Measurements from ENCODE around the gene HMSD.

Gene HMSD

GRCh38 chr18:64002581-64002980 is 53.5 kb downstream of the HMSD start:
- no peak overlapping the region for H3K27ac ChIP-seq (ENCODE audit: low read length)
- no peak overlapping the region for H3K4me2 ChIP-seq (ENCODE audit: low read depth, low read length)
- no peaks in the 10 kb centered on the region for H3K79me2 ChIP-seq (ENCODE audit: low read length)
- no peak overlapping the region for H3K4me3 ChIP-seq (ENCODE audit: low read length)
- TF ChIP-seq EZH2phosphoT487 (IDR thresholded peaks at IDR 0.05; ENCODE audit: low read length) (no peak), CTCF (IDR thresholded peaks at IDR 0.05; ENCODE audit: low read length) (no peak), EZH2 (optimal IDR thresholded peaks at IDR 0.05; ENCODE audit: low read depth, low read length) (no peak)
- H3K9me2 ChIP-seq (replicated peaks; ENCODE audit: insufficient read depth, low read length), result no peaks in the 10 kb centered on the region
- H3K9ac ChIP-seq (ENCODE audit: low read length), result no peak overlapping the region
- H3K9me3 ChIP-seq (replicated peaks; ENCODE audit: insufficient read depth, low read length), result no peaks in the 10 kb centered on the region
- no peaks in the 10 kb centered on the region for H3F3A ChIP-seq (ENCODE audit: insufficient read depth, low read length)
- no peaks in the 10 kb centered on the region for H3K4me1 ChIP-seq (ENCODE audit: low read length)
- no peak overlapping the region for H2AFZ ChIP-seq (ENCODE audit: low read length)
- H3K27me3 ChIP-seq (replicated peaks; ENCODE audit: insufficient read depth, low read length), result no peaks in the 10 kb centered on the region
- H3K36me3 ChIP-seq (replicated peaks; ENCODE audit: insufficient read depth, low read length), result no peaks in the 10 kb centered on the region
- DNase-seq, result no peak
- no peaks in the 10 kb centered on the region for H4K20me1 ChIP-seq (ENCODE audit: insufficient read depth, low read length)

- no peaks in the 10 kb centered on the region for H3K27me3 ChIP-seq (replicated peaks; ENCODE audit: insufficient read depth, low read length)
- H3K4me2 ChIP-seq (ENCODE audit: low read depth, low read length), result no peak overlapping the region
- no peak overlapping the region for H2AFZ ChIP-seq (ENCODE audit: low read length)
- no peaks in the 10 kb centered on the region for H3K9me2 ChIP-seq (replicated peaks; ENCODE audit: insufficient read depth, low read length)
- H4K20me1 ChIP-seq (ENCODE audit: insufficient read depth, low read length), result no peaks in the 10 kb centered on the region
- H3K4me3 ChIP-seq (ENCODE audit: low read length), result no peak overlapping the region
- no peaks in the 10 kb centered on the region for H3K4me1 ChIP-seq (ENCODE audit: low read length)
- no peak overlapping the region for H3K27ac ChIP-seq (ENCODE audit: low read length)
- no peaks in the 10 kb centered on the region for H3K79me2 ChIP-seq (ENCODE audit: low read length)
- no peak for TF ChIP-seq EZH2 (optimal IDR thresholded peaks at IDR 0.05; ENCODE audit: low read depth, low read length)
- TF ChIP-seq CTCF (IDR thresholded peaks at IDR 0.05; ENCODE audit: low read length), result no peak
- TF ChIP-seq EZH2phosphoT487 (IDR thresholded peaks at IDR 0.05; ENCODE audit: low read length), result no peak
- no peaks in the 10 kb centered on the region for H3K36me3 ChIP-seq (replicated peaks; ENCODE audit: insufficient read depth, low read length)
- H3F3A ChIP-seq (ENCODE audit: insufficient read depth, low read length), result no peaks in the 10 kb centered on the region
- DNase-seq, result no peak
- no peaks in the 10 kb centered on the region for H3K9me3 ChIP-seq (replicated peaks; ENCODE audit: insufficient read depth, low read length)
- no peak overlapping the region for H3K9ac ChIP-seq (ENCODE audit: low read length)
Observed at GRCh38 chr18:64009305-64009704, 60.2 kb downstream of the HMSD start.
